MM.1S (cell line): ENCODE results near the gene TTYH2.
A peak's percentile ranks its signal among the peaks of the same experiment; 100 is the strongest.

Experiments used
- DNase-seq: peaks from one replicate; pipeline ENCODE4 v3.0.0-alpha.2; 2015
- H2AFZ ChIP-seq: fragments of 300-600 bp; sonication (generic); 2 replicates; pipeline ENCODE4 v1.6.0; 2016; ENCODE audit warnings: antibody characterized with exemption, low read length
- H3F3A ChIP-seq: fragments of 300-600 bp; sonication (generic); 2 replicates; pipeline ENCODE4 v1.6.1; 2016; ENCODE audit warnings: mild to moderate bottlenecking, antibody characterized with exemption, low read length, moderate library complexity, mixed read lengths; ENCODE audit not compliant: insufficient read depth
- H3K27ac ChIP-seq: fragments of 300-600 bp; sonication (generic); 2 replicates; pipeline ENCODE4 v1.5.1; 2016; ENCODE audit warnings: mild to moderate bottlenecking, low read length
- H3K27me3 ChIP-seq: fragments of 300-600 bp; sonication (generic); replicated peaks from 2 replicates; pipeline ENCODE4 v1.6.0; 2016; ENCODE audit warnings: low read length; ENCODE audit not compliant: insufficient read depth
- H3K36me3 ChIP-seq: fragments of 300-600 bp; sonication (generic); replicated peaks from 2 replicates; pipeline ENCODE4 v1.6.1; 2016; ENCODE audit warnings: mild to moderate bottlenecking, low read length, mixed read lengths; ENCODE audit not compliant: insufficient read depth
- H3K4me1 ChIP-seq: fragments of 300-600 bp; sonication (generic); 2 replicates; pipeline ENCODE4 v1.6.1; 2016; ENCODE audit warnings: low read length, mixed read lengths
- H3K4me2 ChIP-seq: fragments of 300-600 bp; sonication (generic); 2 replicates; pipeline ENCODE4 v1.6.0; 2016; ENCODE audit warnings: low read depth, low read length
- H3K4me3 ChIP-seq: fragments of 300-600 bp; sonication (generic); 2 replicates; pipeline ENCODE4 v1.5.1; 2016; ENCODE audit warnings: low read length, mixed read lengths
- H3K79me2 ChIP-seq: fragments of 300-600 bp; sonication (generic); 2 replicates; pipeline ENCODE4 v1.6.1; 2016; ENCODE audit warnings: mixed run types, low read length, mixed read lengths
- H3K9ac ChIP-seq: fragments of 300-600 bp; sonication (generic); 2 replicates; pipeline ENCODE4 v1.6.1; 2016; ENCODE audit warnings: low read length, mixed read lengths
- H3K9me2 ChIP-seq: fragments of 300-600 bp; sonication (generic); replicated peaks from 2 replicates; pipeline ENCODE4 v1.6.1; 2016; ENCODE audit warnings: mild to moderate bottlenecking, low read length, mixed read lengths; ENCODE audit not compliant: insufficient read depth
- H3K9me3 ChIP-seq: fragments of 300-600 bp; sonication (generic); replicated peaks from 2 replicates; pipeline ENCODE4 v1.6.1; 2016; ENCODE audit warnings: mild to moderate bottlenecking, low read length, mixed read lengths; ENCODE audit not compliant: insufficient read depth
- H4K20me1 ChIP-seq: fragments of 300-600 bp; sonication (generic); 2 replicates; pipeline ENCODE4 v1.6.1; 2016; ENCODE audit warnings: mild to moderate bottlenecking, low read length, moderate library complexity, mixed read lengths; ENCODE audit not compliant: insufficient read depth
- EZH2 ChIP-seq: fragments of 300-600 bp; sonication (generic); optimal IDR thresholded peaks from 2 replicates; pipeline ENCODE3; 2017; ENCODE audit warnings: low read depth, mild to moderate bottlenecking, antibody characterized with exemption, low read length, mixed read lengths
- EZH2phosphoT487 ChIP-seq: fragments of 300-600 bp; sonication (generic); IDR thresholded peaks from 2 replicates; pipeline ENCODE4 v1.6.1; 2018; ENCODE audit warnings: antibody characterized with exemption, low read length
- TF ChIP-seq, protein P1 (sequence below): fragments of 300-600 bp; sonication (generic); IDR thresholded peaks from 2 replicates; pipeline ENCODE4 v1.5.1; 2016; ENCODE audit warnings: antibody characterized with exemption, low read length, mixed read lengths

Gene TTYH2

DNA sequence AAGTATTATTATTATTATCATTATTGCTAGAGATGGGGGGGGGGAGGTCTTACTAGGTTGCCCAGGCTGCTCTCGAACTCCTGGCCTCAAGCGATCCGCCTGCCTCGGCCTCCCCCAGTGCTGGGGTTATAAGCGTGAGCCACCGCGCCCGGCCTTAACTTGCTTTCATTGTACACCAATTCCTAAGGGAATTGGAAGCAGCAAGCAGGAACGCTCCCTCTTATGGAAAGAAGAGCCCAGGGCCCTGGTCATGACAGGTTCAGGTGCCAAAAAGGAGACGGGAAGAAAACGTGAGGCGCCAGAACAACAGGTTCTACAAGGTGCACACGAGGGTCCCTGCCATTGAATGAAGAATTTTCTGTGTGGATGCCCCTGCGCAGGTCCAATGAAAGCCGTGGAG lies 10.4 kb upstream of the TTYH2 start:
- Histone ChIP-seq H3K9ac (no peak overlapping the region), H4K20me1 (peaks cover 19% of the 10 kb centered on the region), H3K27ac (no peak overlapping the region), H3K4me3 (no peak overlapping the region), H3K9me3 (no peaks in the 10 kb centered on the region), H3K36me3 (peaks cover 6% of the 10 kb centered on the region; the same call in 1 of the 2 replicates), H3K4me2 (peak overlapping the region; percentile 25; the same call in 1 of the 2 replicates), H3K79me2 (peaks cover 45% of the 10 kb centered on the region), H3F3A (no peaks in the 10 kb centered on the region; the same call in none of the 2 replicates), H3K9me2 (no peaks in the 10 kb centered on the region), H3K27me3 (peaks cover 48% of the 10 kb centered on the region), H3K4me1 (peaks cover 12% of the 10 kb centered on the region; the same call in 1 of the 2 replicates), H2AFZ (no peak overlapping the region; the same call in 1 of the 2 replicates)
- TF ChIP-seq EZH2 (no peak), EZH2phosphoT487 (no peak)
- TF ChIP-seq, protein P1, sequence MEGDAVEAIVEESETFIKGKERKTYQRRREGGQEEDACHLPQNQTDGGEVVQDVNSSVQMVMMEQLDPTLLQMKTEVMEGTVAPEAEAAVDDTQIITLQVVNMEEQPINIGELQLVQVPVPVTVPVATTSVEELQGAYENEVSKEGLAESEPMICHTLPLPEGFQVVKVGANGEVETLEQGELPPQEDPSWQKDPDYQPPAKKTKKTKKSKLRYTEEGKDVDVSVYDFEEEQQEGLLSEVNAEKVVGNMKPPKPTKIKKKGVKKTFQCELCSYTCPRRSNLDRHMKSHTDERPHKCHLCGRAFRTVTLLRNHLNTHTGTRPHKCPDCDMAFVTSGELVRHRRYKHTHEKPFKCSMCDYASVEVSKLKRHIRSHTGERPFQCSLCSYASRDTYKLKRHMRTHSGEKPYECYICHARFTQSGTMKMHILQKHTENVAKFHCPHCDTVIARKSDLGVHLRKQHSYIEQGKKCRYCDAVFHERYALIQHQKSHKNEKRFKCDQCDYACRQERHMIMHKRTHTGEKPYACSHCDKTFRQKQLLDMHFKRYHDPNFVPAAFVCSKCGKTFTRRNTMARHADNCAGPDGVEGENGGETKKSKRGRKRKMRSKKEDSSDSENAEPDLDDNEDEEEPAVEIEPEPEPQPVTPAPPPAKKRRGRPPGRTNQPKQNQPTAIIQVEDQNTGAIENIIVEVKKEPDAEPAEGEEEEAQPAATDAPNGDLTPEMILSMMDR, result no peak
- DNase-seq, result no peak

DNA sequence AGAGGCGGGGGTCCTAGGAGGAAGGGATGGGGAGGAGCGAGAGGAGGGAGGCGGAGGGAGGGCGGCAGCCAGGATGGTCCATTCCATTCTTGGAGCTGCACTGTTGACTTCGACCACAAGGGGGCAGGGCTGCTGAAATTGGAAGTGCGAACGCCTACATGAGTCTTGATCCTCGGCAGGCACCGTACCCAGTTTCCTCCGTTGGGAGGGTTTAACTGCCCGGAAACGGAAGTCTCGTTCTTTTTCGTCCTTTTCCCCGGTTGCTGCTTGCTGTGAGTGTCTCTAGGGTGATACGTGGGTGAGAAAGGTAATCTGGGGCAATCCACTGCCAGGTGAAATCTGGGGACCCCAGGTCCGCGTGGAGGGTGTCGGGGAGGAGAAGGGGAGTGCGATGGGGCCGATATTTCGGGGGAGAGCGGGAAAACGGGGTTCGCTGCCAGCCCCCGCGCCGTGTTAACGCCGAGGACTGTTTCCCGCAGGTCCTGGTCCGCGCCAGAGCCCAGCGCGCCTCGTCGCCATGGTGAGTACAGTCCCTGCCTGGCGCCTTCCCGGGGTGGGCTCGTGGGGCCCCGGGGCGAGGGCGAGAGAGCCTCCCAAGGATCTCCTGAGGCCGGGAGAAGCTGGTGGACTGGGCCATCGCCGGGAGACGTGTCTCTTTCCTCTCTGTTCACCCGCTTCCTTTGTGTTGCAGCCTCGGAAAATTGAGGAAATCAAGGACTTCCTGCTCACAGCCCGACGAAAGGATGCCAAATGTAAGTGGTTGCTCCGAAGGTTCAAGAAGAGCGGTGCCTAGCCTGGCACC lies 9.7 kb upstream of the TTYH2 start, which contains the start of gene RPL38:
Gene RPL38 (plus strand): TSS at position 240 of the 802 bp plus-strand sequence. CDS start 278 bp downstream, at position 518.
- peaks cover 51% of the 10 kb centered on the region for H3K79me2 ChIP-seq
- TF ChIP-seq, protein P1, result peak; percentile 89
- no peak for TF ChIP-seq EZH2phosphoT487
- peak within 1 kb of the TSS; percentile 99 for H3K4me3 ChIP-seq
- peak within 1 kb of the TSS; percentile 99 for H3K9ac ChIP-seq
- peaks cover 5% of the 10 kb centered on the region for H3F3A ChIP-seq
- H3K4me1 ChIP-seq, result peaks cover 12% of the 10 kb centered on the region; the same call in 1 of the 2 replicates
- no peaks in the 10 kb centered on the region for H3K9me2 ChIP-seq
- peak within 1 kb of the TSS; percentile 54 for H2AFZ ChIP-seq
- peak within 1 kb of the TSS; percentile 58; the same call in 1 of the 2 replicates for H3K27ac ChIP-seq
- peaks cover 26% of the 10 kb centered on the region for H4K20me1 ChIP-seq
- H3K9me3 ChIP-seq, result no peaks in the 10 kb centered on the region
- peak within 1 kb of the TSS; percentile 58 for H3K4me2 ChIP-seq
- H3K36me3 ChIP-seq, result peaks cover 10% of the 10 kb centered on the region; the same call in 1 of the 2 replicates
- DNase-seq, result peak; percentile 97
- peaks cover 42% of the 10 kb centered on the region for H3K27me3 ChIP-seq

DNA sequence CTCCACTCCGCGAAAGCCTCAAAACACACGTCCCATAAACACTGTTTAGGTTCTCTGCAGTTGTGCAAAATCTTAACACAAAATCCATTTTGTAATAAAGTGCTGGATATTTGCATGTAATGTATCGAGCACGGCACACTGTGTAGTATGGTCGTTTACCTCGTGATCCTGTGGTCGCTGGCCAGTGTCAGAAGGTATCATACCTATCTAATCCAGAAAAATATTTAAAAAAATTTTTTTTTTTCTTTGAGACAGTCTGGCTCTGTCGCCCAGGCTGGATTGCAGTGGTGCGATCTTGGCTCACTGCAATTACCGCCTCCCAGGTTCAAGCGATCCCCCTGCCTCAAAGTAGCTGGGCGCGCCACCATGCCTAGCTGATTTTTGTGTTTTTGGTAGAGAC lies 8.9 kb upstream of the TTYH2 start:
- Histone ChIP-seq H3K36me3 (peaks cover 10% of the 10 kb centered on the region; the same call in 1 of the 2 replicates), H3K27me3 (peaks cover 35% of the 10 kb centered on the region), H3K9me3 (no peaks in the 10 kb centered on the region), H3K9me2 (no peaks in the 10 kb centered on the region), H2AFZ (no peak overlapping the region), H3K79me2 (peaks cover 51% of the 10 kb centered on the region), H4K20me1 (peaks cover 34% of the 10 kb centered on the region), H3K4me1 (peaks cover 12% of the 10 kb centered on the region; the same call in 1 of the 2 replicates), H3K27ac (no peak overlapping the region), H3K9ac (peak overlapping the region; percentile 99), H3F3A (peaks cover 13% of the 10 kb centered on the region), H3K4me2 (peak overlapping the region; percentile 58), H3K4me3 (peak overlapping the region; percentile 99)
- TF ChIP-seq EZH2 (no peak), EZH2phosphoT487 (no peak)
- TF ChIP-seq, protein P1, result no peak
- DNase-seq, result no peak
